A673 (cell line): Measurements from ENCODE around the gene RAB14.

Experiments
- EZH2 ChIP-seq: fragments of 200-600 bp; sonication (generic); IDR thresholded peaks from 2 replicates; pipeline ENCODE4 v1.6.1; 2017; ENCODE audit warnings: borderline replicate concordance, low read depth, mild to moderate bottlenecking, mixed read lengths, antibody characterized with exemption, low read length; ENCODE audit not compliant: poor library complexity, severe bottlenecking
- TF ChIP-seq, protein P1 (sequence below): fragments of 300-800, 200-600 bp; sonication (generic); conservative IDR thresholded peaks from 2 replicates; pipeline ENCODE4 v1.5.1; 2017; ENCODE audit warnings: low read depth, mild to moderate bottlenecking, antibody characterized with exemption, low read length, moderate library complexity, mixed read lengths

DNA sequence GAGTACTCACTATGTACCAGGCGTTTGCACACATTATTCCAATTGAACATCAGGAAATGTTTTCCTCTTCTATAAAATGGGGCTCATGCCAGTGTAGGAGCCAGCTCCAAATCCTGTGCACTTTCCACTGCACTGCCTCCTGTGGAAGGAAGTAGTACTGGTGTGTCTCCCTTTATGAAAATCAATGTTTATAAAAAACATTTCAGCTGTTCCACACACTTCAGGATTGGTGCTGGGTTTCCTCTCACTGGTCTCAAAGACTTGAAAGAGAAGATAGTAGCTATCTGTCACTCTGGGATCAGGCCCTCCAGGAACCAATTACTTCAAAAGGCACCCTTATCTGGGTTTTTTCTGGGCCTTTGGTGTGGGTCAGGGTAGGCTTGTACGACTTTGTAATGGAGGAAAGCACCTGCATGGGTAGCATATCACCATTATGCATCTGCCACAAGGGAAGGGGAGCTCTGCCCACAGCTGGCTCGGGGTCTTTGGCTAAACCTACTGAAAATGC, 32.5 kb downstream of the RAB14 start:
- TF ChIP-seq, protein P1, sequence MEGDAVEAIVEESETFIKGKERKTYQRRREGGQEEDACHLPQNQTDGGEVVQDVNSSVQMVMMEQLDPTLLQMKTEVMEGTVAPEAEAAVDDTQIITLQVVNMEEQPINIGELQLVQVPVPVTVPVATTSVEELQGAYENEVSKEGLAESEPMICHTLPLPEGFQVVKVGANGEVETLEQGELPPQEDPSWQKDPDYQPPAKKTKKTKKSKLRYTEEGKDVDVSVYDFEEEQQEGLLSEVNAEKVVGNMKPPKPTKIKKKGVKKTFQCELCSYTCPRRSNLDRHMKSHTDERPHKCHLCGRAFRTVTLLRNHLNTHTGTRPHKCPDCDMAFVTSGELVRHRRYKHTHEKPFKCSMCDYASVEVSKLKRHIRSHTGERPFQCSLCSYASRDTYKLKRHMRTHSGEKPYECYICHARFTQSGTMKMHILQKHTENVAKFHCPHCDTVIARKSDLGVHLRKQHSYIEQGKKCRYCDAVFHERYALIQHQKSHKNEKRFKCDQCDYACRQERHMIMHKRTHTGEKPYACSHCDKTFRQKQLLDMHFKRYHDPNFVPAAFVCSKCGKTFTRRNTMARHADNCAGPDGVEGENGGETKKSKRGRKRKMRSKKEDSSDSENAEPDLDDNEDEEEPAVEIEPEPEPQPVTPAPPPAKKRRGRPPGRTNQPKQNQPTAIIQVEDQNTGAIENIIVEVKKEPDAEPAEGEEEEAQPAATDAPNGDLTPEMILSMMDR = peak; percentile 52
- TF ChIP-seq EZH2 = no peak
